Esophagus mucosa (tissue), 1 donor: ENCODE measurements around the gene RUNX1. TPM values are rescaled to one million over a fixed set of nuclear protein-coding genes. Genes with fewer than 3 reads are reported as not detected.

Source experiments
- ATAC-seq: fragments of 200-7000 bp; cut with Tn5 transposase; one replicate; pipeline ENCODE4 v1.9.1; 2020
- total RNA-seq: library from RNA; stranded (reverse); gene quantifications from one replicate; pipeline ENCODE4 v1.2.4, GENCODE V29; 2023
- donor health status: DM: yes; HTN: yes; CAD: no.

The RUNX1 gene
- total RNA-seq, 1 donor from 2014 or later, result 18.3 TPM

GRCh38 chr21:35035581-35035980 is 13.5 kb downstream of the RUNX1 start:
- no peak for ATAC-seq

- ATAC-seq, result no peak
Measured at GRCh38 chr21:35035116-35035515, 14.0 kb downstream of the RUNX1 start.

GRCh38 chr21:35034203-35034926 is 14.7 kb downstream of the RUNX1 start:
- ATAC-seq, result no peak

DNA sequence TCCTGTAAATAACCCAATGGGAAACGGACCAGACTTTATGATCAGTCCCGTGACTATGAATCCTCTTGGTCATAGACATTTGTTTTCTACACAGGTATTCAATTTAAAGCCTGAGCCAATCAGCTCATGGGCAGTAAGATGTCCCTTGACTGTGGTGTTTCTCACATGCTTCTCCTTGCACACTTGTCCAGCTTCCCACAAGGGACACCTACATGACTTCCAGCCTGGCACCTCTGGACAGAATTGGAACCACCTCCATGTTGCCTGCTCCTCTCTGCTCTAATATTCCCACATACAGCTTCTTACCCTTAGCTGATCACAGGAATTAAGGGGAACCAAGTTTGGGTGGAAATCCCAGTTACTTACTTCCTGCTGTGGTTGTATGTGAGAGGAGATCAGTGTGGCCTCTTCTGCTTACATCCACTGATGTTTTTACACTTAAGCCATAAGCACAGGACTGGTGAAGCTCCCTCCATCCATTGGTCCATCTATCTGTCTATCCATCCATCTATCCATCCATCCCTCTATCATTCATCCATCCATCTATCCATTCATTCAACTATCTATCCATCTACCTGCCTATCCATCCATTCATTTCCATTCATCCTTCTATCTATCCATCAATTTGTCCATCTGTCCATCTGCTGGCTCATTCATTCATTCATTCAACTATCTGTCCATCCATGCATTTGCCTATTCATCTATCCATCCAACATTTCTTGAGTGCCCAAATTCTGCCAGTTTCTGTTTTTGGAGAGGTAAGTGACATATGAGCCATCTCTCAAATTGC is 16.4 kb downstream of the RUNX1 start:
- no peak for ATAC-seq

DNA sequence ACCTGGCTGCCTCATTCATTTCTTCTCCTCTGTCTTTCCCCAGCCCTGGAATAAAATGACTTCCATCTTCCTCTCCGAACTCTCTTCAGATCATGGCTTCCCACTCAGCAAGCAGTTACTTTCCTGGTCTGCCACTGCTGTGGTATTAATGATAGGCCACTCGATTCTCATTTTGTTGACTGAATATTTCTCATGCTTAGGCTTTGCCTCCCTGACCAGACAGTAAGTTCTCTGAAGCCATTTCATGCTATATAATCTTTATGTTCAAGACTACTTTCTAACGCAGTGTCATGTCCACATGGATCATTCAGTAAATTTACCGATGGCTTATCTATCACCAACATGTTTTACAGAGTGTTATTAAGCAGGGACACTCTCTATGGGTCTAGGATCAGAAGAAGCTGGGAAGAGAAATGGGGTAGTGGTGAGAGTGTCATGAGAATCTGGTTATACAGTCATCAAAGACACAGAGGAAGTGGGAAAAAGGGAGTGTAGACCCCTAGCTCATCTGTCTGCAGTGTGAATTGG is 20.6 kb downstream of the RUNX1 start:
- no peak for ATAC-seq

GRCh38 chr21:35027563-35028450 is 21.3 kb downstream of the RUNX1 start:
- no peak for ATAC-seq

- peak; percentile 57 for ATAC-seq
Measured at GRCh38 chr21:35026617-35027562, 22.2 kb downstream of the RUNX1 start.

- no peak for ATAC-seq
Measured at GRCh38 chr21:35026153-35026500, 23.0 kb downstream of the RUNX1 start.

GRCh38 chr21:35025206-35026152 is 23.6 kb downstream of the RUNX1 start:
- no peak for ATAC-seq

DNA sequence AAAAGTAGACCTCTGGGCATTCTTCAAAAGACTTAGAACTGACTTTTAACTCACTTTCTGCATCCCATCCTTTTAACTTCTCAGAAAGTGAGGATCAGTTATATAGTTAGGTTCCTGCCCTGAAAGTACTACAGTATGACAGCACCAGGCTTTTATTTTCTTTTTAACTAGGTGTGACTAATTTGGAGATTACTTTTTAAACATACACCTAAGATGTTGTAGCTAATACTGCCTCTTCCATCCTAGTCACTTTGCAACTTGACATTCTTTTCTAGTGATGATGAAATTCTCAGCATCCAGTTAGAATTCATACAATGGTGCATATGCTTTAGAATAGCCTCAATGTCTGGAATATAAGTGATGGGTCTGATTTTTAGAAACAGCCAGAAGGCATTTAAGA is 24.6 kb downstream of the RUNX1 start:
- no peak for ATAC-seq

- ATAC-seq, result no peak
Measured at GRCh38 chr21:35024071-35024420, 25.1 kb downstream of the RUNX1 start.

DNA sequence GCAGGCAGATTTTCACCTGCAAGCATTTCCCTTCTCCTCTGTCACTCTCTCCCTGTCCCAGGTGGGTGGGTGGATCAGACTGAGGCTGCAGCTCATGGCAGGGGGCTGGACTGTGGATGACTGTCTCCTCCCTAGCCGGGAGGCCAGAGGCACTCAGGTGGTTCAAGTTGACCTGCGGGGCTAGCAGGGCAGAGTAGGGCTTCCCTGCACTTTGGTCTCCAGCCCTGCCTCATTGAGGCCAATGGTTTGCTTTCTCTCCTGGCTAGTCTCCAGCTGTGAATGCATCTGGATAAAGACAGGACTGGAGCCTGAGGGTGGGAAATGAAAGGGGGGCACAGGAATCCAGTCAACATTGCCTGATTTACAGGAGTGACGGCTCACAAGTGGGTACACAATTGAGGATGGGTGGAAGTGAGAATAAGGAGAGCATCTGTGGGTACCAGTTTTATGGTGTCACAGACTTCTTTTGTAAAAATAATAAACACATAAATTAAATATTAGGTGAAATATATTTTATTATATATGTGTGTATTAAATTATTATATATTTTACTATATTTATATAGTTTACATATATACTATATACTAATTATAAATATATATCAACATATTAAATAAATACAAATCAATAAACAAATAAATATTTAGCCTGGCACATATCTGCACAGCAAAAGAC is 25.6 kb downstream of the RUNX1 start:
- ATAC-seq, result no peak

GRCh38 chr21:35021546-35021945 is 27.6 kb downstream of the RUNX1 start:
- ATAC-seq, result no peak

GRCh38 chr21:35020902-35021301 is 28.2 kb downstream of the RUNX1 start:
- ATAC-seq, result peak; percentile 25

DNA sequence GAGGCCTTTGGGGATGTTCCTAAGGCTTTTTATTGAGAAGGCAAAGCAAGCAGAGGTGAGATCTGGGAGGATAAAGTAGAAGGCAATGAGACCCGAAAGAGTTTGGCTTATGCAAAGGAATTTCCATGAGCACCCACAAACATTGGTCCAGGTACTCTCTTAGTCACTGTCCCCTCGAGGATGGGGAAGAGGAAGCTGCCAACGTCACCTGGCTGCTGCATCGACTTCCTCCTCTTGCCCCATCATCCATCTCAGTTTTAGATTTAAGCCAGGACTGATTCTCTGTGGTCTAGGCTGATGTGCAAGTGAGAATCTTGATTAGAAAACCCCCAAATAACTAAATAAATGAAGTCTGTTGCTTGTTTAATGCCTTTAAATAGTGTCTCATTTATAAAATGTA is 28.7 kb downstream of the RUNX1 start:
- ATAC-seq, result no peak

- ATAC-seq, result no peak
Measured at GRCh38 chr21:35019631-35020032, 29.5 kb downstream of the RUNX1 start.

- no peak for ATAC-seq
Measured at GRCh38 chr21:35017256-35017655, 31.8 kb downstream of the RUNX1 start.

DNA sequence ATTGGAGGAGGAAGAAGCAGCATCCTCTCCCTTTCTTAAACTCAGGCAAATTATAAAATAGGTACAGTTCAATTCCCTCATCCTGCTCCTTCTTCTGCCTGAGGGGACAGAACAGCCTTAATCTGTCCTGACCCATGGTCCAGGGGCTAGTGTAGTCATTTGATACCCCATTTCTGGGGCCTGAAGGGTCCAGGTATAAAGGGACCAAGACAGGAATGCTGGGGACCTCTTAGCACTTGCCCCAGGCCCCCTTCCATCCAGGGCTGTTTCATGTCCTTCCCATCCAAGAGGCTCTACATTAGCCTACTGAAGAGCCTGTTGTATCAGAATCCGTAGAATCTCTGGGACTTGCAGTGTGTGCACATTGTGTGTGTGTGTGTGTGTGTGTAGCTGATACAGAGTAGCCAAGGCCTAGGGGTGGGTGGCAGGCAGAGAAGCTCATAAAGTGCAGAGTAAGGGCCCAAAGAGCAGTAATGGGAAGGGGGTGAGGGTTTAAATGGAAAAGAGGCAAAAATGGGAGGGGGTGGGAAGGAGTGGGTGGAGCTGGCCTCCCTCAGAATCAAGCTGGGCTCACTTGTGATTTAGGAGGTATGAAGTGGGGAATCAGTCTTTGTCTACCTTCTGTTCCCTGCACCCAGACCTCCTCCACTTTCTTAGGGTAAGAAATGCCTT is 32.4 kb downstream of the RUNX1 start:
- ATAC-seq, result peak; percentile 9

DNA sequence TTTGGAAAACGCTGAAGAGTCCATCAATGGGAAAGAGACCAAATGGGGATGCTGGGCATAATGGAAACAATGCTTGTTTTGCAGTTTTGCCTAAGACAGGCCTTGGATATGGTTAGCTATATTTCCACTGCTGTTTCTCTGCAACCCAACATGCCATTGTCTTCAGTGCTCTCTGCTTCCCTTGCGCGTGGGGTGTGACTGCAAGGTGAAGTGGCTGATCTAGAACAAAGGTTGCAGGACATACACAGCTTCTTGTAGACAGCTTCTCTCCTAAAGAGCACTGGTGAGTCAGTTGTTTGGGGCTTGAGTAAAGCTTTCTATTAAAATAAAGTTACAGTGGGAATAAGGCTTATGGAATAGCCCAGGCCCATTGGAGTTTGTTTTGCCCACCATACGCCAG is 33.0 kb downstream of the RUNX1 start:
- ATAC-seq, result no peak
